ENCODE results near the gene GPRC5C.

GPRC5C gene

DNA sequence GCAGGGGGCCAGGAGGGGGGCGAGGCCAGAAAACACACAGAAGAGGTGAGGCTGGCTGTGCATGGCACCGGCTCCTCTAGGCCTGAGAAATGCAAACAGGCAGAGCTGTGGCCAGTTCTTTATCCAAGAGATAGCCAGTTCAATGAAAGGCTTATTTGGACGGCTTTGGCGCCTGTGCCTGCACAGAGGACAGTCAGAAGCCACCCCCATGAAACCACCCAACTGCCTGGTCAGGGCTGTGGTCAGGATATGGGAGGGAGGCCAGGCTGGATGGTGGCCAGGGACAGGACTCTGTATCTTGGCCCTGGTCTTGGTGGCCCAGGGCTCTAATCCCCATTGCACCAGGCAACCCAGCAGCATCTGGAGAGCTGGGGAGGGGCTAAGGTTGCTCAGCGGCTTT is 24.5 kb upstream of the GPRC5C start:
- no peak for DNase-seq

DNA sequence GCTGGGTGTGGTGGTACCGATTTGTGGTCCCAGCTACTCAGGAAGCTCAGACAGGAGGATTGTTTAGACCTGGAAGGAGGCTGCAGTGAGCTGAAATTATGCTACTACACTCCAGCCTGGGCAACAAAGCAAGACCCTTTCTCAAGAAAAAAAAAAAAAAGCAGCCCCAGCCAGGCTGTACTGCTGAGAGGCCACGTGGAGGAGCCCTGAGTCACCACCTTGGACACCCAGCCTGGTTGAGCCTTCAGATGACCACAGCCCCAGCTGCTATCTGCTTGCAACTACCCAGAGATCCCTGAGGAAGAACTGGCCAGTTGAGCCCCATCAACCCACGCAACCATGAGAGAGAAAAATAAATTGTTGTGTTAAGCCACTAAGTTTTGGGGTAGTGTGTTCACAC is 23.6 kb upstream of the GPRC5C start:
- DNase-seq: no peak

DNA sequence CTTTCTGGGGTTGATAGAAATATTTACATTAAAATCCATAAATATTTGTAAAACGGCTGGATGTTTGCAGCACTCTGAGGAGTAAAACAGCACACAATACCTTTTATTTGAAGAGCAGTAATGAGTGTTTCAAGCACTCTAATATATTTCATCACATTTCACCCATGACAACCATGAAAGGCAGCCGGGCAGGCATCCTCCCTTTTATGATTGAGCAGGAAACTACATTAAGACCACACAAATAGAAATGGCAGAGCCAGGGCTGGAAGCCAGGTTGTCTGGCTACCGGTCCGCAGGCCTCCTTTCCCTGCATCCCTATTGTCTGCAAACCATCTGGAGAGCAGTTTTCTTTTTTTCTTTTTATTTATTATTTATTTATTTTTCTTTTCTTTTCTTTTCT is 23.1 kb upstream of the GPRC5C start:
- DNase-seq: no peak

DNA sequence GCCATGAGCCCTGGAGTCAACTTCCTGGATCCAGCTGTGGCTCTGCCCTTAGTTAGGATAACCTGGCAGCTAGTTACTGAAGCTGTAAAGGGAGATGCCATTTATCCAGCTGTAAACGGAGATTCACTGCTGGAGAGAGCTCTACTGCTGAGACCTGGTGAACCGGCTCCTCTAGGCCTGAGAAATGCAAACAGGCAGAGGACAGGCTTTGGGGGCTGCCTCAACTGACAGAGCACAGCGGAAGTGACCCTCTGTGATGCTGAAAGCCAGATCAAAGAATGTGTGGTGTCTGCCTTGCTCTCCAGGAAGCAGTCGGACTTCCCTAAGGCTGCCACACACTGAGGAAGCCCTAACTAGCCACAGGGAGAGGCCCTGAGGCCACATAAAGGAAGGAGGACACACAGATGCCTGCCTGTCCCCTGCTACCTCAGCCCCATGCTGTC is 21.9 kb upstream of the GPRC5C start:
- DNase-seq: no peak

DNA sequence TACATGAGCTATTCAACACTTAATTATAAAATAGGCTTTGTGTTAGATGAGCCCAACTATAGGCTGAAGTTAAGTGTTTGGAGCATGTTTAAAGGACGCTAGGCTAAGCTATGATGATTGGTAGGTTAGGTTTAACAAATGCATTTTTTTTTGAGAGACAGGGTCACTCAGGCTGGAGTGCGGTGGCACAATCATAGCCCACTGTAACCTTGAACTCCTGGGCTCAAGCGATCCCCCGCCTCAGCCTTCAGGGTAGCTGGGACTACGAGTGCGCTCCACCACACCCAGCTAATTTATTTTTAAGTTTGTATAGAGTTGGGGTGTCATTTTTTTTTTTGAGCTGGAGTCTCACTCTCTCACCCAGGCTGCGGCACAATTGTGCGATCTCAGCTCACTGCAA is 19.3 kb upstream of the GPRC5C start:
- no peak for DNase-seq

DNA sequence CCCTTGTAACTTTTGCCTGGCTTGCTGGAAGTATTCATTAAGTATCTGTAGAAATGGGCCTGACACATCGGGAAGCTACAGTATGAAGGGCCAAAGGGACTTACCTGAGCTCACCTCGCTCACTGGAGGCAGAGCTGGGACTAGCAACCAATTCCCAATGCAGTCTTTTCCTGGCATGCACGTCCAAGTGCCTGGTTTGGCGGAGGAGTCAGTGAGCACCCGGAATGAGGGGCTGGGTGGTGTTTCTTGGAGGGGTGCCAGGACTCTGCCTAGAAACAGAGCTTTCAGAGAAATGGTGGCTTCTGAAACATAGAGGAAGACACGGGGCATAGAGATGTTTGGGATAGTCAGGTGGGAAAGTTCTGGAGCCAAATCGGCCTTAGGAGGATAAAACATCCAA is 18.4 kb upstream of the GPRC5C start:
- no peak for DNase-seq

DNA sequence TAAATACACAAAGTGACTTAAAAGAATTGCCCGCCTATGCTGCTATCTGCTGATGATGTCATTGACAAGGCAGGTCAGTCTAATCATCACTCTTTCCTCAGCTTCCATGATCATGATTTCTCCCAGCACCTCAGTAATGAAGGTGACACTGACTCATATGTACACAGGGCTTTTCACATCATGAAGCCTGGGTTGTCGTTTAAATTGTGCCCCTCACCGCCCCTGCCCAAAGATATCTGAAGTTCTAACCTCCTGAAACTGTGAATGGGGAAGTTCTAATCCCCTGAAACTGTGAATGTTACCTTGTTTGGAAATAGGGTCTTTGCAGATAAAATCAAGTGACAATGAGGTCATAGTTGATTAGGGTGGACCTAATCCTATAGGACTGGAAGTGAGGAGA is 17.4 kb upstream of the GPRC5C start:
- DNase-seq: no peak

DNA sequence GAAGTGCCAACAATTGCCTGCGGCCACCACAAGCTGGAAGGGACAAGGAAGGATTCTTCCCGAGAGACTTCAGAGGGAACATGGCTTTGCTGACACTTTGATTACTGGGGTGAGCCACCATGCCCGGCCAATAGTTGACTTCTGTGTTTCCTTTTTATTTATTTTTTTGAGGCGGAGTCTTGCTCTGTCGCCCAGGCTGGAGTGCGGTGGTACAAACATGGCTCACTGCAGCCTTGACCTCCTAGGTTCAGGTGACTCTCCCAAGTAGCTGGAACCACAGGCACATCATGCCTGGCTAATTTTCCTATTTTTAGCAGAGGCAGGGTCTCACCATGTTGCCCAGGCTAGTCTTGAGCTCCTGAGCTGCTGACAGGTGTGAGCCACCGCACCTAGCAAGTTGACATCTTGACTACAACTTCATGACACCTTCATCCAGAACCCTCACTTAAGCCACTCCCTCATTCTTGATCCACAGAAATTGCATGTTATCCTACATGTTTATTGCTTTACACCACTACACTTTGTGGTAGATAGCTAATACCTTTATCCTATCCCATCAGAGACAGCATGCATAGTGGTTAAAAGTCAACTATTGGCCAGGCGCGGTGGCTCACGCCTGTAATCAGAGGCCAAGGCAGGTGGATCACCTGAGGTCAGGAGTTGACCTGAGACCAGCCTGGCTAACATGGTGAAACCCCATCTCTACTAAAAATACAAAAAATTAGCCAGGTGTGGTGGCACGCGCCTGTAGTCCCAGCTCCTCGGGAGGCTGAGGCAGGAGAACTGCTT is 16.1 kb upstream of the GPRC5C start:
- DNase-seq: no peak

DNA sequence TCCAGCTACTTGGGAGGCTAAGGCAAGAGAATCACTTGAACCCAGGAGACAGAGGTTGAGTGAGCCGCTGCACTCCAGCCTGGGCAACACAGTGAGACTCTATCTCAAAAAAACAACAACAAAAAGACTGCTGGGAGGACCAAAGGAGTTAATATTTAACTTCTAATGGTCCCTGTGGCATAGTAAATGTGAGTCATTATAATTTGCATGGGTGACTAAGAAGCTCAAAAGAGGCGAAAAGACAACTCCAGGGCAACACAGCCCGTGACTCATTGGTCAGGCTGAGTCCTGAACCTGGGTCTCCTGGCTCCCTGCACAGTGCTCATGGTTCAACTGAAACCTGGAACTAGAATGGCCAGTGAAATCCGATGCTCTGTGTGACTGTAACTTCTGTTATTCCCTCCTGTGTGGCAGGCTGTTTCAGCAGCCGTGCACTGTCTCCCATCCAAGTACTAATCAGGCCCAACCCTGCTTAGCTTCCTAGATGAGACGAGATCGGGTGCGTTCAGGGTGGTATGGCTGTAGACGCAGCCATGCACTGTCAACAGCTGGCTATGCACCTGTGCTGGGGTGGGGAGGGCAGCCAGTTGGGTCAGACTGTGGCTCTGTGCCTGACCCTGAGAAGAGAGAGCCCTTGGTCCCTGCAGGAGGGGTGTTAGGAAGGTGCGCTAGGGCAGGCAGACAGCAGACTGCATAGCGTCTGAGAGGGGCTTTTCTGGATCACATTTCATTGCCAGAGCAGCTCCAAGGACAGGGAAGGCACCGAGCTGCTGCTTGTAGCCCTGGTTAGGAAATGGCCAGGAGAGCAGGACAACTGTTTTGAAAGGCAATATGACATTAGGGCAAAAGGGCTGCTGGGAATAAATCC is 14.5 kb upstream of the GPRC5C start:
- no peak for DNase-seq

DNA sequence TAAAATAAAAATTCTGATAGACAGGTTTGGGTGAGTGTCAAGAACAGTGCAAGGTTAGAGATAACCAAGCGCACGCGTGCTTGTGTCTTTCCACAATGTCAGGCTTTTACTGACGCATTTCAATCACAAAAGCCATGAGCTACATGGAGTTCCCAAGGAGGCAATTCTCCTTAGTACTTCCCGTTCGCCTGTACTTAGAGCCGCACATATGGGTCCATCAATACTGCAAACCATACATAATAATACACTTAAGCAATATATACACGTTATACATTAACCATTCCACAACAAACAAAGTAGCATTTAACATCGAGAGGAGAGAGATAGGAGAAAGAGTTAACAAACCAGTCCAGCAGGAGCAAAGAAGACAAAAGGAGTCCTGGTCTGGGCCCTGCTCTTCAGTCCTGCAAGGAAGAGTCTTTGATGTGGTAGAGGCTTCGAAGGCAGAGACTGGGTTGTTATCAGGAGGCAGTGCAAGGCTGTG is 11.9 kb upstream of the GPRC5C start:
- DNase-seq: no peak

DNA sequence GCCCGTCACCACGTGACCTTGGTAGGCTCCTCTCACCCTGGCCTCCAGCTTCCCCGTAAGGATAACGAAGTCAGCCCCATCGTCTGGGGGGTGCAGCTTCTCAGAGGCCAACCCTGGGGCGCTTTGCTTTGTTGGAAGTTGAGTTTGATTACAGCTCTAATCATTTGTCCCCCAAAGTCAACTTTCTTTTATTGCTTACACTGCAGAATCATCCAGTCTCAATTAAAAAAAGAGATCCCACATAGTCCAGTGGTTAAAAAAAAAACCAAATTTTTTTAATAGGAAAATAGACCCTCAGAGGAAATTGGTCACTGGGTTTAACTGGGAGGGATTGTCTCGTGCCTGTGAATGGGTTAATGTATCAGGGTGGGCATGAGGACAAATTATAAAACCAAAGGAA is 7.8 kb upstream of the GPRC5C start:
- DNase-seq: no peak

DNA sequence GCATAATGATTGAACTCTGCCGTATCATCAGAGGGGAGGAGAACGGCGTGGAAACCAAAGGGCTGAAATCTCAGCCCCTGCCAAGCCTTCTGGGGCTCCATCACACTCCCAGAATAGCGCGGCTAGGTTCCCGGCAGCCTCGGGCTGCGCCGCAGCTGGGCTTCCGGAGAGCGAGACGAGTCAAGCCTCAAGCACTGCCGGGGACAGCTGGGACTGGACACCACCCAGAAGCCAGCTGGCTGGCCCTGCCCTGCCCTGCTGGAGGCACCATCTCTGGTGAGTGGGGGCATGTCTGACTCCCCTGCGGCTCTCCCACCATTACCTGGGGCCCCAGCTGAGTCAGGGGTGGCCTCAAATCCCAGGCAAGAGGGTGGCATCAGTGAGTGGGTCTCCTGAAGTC is 7.2 kb upstream of the GPRC5C start:
- DNase-seq: no peak

DNA sequence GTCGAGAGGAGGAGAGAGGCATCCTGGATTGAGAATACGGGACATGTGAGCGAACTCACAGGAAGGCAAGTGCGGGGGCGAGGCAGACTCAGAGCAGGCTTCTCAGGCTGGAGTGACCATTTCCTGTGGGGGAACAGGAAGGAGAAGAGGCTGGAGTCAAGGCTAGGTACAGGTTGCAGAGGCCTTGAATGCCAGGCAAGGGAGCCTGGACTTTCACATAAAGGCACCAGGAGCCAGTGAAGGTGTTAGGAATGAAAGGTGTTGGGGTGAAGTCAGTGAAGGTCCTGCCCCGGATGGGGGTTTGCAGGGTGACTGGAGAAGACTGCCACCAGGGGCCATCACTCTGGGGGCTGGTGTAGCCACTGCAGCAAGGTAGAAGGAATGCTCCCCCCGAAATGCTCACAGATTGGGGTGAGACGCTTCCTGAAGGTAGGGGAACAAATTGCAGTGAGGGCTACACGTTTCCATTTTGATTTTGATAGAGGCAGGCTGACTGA is 5.3 kb upstream of the GPRC5C start:
- no peak for DNase-seq

DNA sequence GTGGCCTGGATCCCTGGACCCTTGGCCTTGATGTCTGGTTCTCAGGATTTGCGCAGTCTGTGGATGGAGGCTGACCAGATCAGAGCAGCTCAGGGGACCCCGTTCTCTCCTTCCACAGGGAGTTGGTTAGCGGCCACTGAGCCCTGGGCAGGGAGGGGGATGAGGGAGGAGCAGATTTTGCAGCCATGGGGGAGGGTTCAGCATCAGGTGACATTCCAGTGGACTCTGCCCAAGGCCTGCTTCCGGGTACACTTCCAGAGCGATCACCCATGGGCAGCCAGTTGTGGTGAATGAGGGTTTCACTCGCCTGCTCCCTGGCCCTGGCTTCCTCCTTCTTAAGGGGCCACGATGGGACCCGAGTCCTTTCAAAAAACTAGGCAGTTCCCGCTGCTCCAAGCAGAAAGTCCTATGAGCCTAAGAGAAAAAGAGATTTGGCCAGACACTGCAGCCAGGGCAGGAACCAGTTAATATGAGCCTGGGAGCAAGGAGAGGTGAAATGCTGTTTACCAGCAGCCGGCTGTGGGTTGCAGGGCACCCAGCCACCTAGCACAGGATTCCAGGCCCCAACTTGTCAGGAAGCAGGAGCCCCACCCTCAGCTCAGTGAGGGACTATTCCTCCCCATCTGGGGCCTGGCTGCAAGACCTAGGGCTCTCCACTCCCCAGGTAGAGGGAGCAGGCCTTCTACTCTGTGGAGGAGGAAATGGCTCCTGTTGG is 4.7 kb upstream of the GPRC5C start:
- no peak for DNase-seq

DNA sequence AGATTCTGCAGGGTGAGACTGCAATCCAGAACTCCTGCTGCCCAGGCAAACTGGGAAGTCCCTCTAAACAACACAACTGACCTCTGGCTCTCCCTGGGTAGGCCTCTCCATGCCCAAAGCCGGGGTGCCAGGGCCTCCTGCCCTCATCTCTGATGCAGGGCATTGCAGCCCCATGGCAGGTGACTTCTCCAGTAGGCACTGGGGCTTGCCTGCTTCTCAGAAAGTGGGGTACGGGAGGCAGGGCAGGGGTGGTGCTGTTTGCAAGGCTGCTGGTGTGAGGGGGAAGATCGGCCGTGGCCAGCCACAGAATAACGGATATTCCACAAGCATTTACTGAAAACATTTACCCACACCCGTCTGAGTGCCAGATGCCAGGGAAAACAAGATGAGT is 4.1 kb upstream of the GPRC5C start:
- DNase-seq: no peak

DNA sequence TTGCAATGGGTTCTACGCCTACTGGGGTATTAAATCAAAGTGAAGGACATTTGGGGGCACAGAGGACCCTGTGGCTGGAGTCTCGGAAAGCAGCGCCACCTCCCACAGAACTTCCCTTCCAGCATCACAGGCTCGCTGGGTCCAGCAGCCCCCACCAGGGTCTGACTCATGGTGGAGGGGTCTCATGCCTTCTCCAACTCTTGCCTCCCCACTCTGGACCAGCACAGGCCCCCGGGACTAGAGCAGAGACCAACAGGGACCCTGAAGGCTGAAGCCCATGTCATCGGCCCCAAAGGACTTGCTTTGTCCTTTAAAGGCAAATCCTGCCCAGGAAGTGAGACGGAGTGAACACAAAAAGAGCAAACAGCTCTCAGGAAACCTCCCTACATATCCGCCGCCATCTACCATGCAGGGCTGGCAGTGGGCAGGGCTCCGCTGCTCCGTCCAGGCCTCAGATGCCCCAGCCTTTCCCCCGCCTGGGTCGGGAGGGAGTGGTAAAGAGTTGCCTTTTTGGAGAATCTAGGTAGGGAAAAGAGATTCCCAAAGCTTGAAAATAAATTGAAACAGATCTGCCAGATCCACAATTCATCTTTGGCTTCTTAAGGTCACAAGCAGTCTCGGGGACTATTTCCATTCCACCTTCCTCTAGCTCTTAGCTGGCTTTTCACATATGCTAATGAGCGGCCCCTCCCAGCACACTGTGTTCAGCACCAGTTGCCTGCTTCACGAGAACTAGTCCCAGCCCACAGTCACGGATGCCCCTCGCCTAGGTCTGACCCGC is 2.1 kb upstream of the GPRC5C start:
- no peak for DNase-seq

DNA sequence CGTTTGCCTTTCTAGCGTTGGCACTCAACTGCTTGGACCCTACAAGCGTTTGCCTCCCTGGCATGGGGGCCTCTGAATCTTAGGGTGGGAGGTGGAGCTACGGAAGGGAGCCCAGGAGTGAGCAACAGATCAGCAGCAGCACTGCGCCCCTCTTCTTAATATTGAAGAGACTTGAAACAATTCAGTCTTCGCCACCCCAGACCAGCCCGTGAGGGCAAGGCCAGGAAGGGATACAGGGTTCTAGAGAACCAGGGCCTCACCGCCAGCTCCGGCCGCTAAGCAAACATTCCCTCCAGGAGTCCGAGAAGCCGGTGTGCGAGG is 1.5 kb upstream of the GPRC5C start:
- no peak for DNase-seq

DNA sequence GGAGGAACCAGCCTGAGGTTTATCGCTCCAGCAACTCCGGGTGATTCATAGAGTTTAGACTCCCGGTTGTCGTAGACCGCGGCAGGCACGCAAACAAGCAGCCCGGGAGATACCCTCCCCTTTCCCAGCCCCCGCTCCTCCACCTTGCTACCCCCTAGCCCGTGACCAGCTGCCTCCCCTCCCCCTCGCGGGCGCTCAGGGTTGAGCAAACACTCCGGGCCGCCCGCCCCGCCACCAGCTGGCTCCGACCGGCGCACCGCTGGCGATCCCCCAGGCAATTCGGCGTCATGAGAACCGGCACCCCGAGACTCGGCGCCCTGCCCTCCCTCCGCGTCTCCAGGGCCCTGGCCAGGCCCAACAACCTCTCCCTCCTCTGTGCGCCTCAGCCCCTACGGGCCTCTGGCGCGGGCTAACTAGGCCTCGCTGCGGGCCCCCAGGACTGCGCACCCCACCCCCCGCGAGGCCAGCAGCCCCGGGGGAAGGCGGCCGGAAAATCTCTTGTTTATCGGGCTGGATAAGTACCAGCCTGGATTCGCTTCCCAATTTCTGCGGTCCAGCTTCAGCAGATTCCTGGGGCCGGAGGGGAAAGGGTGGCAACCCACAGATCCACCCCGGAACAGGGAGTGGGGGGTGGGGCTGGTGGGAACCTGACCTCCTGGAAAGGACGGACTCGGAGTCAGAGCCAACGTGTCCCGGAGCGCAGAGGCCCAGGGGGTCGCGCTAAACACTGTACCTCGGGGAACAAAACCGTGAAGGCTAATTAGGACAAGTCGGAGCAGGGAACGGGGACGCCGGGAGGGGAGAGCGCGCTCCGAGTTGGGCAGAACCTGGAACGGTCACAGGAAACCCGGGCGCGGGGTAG is 951 bp upstream of the GPRC5C start:
- no peak for DNase-seq

DNA sequence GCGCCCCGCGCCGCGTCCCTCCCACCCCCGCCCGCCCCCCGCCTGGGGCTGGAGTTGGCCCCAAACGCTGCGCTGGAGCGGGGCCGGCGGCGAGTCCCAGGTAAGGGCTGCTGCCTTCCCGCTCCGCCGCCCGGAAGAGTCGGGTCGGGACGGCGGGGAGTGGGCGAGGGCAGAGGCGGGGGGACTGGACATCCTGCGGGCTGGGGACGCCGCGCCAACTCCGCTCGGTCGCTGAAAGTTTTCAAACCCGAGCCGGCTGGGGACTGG is 469 bp downstream of the GPRC5C start:
- DNase-seq: no peak

DNA sequence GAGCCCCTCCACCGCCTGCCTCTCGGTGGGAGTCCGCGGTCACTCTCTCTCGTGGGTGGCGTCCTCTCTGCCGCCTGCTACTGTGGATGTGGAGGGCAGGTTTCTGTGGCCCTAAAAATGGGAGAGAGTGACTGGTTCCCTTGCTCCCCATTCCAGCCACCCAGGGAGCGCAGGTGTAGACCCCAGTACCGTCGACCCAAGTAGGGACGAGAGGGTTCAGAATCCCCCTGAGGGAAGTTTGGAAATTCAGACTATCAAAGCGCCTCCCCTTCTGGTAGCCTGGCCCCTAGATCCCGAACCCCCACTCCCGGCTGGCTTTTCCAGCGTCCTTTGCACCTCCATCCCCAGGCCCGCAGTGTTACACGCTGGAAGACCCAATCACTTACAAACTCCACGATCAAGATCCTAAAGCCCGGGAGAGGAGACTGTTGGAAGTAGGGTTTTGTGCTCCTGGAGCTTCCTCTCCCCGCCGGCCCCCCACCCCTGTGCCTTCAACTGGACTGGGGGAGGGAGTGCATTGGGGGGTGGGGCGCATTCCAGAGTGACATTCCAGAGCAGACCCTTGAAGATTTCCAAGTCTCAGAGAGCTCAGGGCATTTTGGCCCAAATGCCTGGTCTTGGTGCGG is 991 bp downstream of the GPRC5C start:
- DNase-seq: no peak

DNA sequence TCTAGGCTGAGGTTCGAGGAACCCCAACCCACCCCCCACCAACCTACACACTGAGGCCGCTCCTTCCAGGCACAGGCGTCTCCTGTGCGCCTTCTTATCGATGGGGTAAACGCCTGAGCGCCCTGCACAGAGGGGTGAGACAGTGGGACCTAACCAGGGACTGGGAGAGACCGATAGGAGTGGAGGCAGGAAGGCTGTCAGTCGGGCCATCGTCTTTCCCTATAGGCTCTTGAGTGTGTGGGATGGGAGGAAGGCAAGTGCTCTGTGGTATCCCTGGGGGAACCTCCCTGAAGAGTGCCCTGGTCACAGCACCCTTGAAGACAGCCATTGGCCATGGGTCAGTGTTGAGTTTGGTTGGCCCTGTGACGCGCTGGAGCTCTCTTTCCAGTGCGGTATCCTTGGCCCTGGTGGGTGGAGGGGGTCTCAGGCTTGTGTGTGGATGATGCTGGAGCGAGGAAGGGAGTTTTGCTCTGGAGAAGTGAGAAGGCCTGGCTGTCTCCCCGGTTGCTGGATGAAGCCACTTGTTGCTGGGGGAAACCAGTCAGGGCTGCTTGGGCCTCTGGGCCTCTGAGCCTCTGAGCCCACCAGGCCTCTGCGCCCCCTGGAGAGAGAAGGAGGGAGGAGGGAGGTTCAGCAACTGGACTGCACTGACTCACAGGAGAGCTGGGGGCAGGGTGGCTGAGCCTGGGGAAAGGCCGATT is 1.7 kb downstream of the GPRC5C start:
- DNase-seq: no peak
